GM13977 (cell line): ENCODE results near the gene PRDM16.

Experiments
- DNase-seq: peaks from one replicate; pipeline ENCODE4 v3.0.0; 2012; ENCODE audit warnings: low spot score
- CTCF ChIP-seq: IDR thresholded peaks from 2 replicates; pipeline ENCODE4 v1.5.1; 2012; ENCODE audit warnings: mild to moderate bottlenecking, control low read depth; ENCODE audit not compliant: insufficient read depth; ENCODE audit errors: extremely low read depth, missing control alignments
- in situ Hi-C: fragments of 300-500 bp; cut with MboI; formaldehyde crosslinking; loops from one replicate; pipeline ENCODE4 v1.12.0; 2022; ENCODE audit warnings: low sequenced_read_pairs, low pct_unique_long_range_greater_than_20kb, mixed read lengths, inconsistent platforms; ENCODE audit not compliant: unreplicated experiment

PRDM16 gene

GRCh38 chr1:3389093-3389833 lies 320.3 kb downstream of the PRDM16 start:
- DNase-seq, result no peak
- in situ Hi-C loops, result no loop called here
- TF ChIP-seq CTCF, result no peak

GRCh38 chr1:3390291-3390690 lies 321.3 kb downstream of the PRDM16 start:
- in situ Hi-C loops, result no loop called here
- TF ChIP-seq CTCF, result no peak
- DNase-seq, result no peak

- in situ Hi-C loops, result no loop called here
- no peak for DNase-seq
- TF ChIP-seq CTCF, result no peak
Observed at GRCh38 chr1:3391711-3392110, 322.7 kb downstream of the PRDM16 start.

- DNase-seq, result no peak
- no peak for TF ChIP-seq CTCF
- in situ Hi-C loops, result no loop called here
Observed at GRCh38 chr1:3393024-3393986, 324.3 kb downstream of the PRDM16 start.

- DNase-seq, result no peak
- no peak for TF ChIP-seq CTCF
- in situ Hi-C loops, result no loop called here
Observed at GRCh38 chr1:3393987-3394920, 325.3 kb downstream of the PRDM16 start.

- in situ Hi-C loops, result no loop called here
- no peak for TF ChIP-seq CTCF
- no peak for DNase-seq
Observed at GRCh38 chr1:3396411-3396810, 327.4 kb downstream of the PRDM16 start.
